NCI-H2171 treated with DMSO at 0.1 percent for 48 hours (cell line): ENCODE measurements around the gene ZNF521.
A peak's percentile ranks its signal among the peaks of the same experiment; 100 is the strongest.

Experiments
- DNase-seq: peaks from one replicate; lab custom pipeline; 2025; lab: John Stamatoyannopoulos, UW

Gene ZNF521

GRCh38 chr18:25250474-25250851, 101.5 kb downstream of the ZNF521 start:
- no peak for DNase-seq

- no peak for DNase-seq
Observed at GRCh38 chr18:25248755-25249154, 103.2 kb downstream of the ZNF521 start.

GRCh38 chr18:25247725-25248124, 104.2 kb downstream of the ZNF521 start:
- no peak for DNase-seq

GRCh38 chr18:25244924-25245698, 106.9 kb downstream of the ZNF521 start:
- DNase-seq = no peak

- no peak for DNase-seq
Observed at GRCh38 chr18:25244170-25244569, 107.8 kb downstream of the ZNF521 start.

GRCh38 chr18:25243754-25244153, 108.2 kb downstream of the ZNF521 start:
- no peak for DNase-seq

GRCh38 chr18:25243257-25243656, 108.7 kb downstream of the ZNF521 start:
- DNase-seq = no peak

GRCh38 chr18:25240420-25240770, 111.6 kb downstream of the ZNF521 start:
- no peak for DNase-seq

- no peak for DNase-seq
Observed at GRCh38 chr18:25239581-25240419, 112.2 kb downstream of the ZNF521 start.

GRCh38 chr18:25239151-25239550, 112.8 kb downstream of the ZNF521 start:
- no peak for DNase-seq

GRCh38 chr18:25237571-25238267, 114.2 kb downstream of the ZNF521 start:
- DNase-seq = no peak

GRCh38 chr18:25236736-25237135, 115.2 kb downstream of the ZNF521 start:
- DNase-seq = no peak

- no peak for DNase-seq
Observed at GRCh38 chr18:25235401-25236042, 116.4 kb downstream of the ZNF521 start.

GRCh38 chr18:25234740-25235345, 117.1 kb downstream of the ZNF521 start:
- DNase-seq = no peak

- DNase-seq = no peak
Observed at GRCh38 chr18:25234322-25234639, 117.7 kb downstream of the ZNF521 start.

- DNase-seq = peak; percentile 8
Observed at GRCh38 chr18:25233528-25234321, 118.2 kb downstream of the ZNF521 start.

- DNase-seq = peak; percentile 90
Observed at GRCh38 chr18:25231327-25231691, 120.7 kb downstream of the ZNF521 start.

- DNase-seq = no peak
Observed at GRCh38 chr18:25230658-25231326, 121.2 kb downstream of the ZNF521 start.

GRCh38 chr18:25229920-25230319, 122.0 kb downstream of the ZNF521 start:
- DNase-seq = no peak

GRCh38 chr18:25229081-25229480, 122.9 kb downstream of the ZNF521 start:
- DNase-seq = peak; percentile 94

GRCh38 chr18:25228410-25228809, 123.6 kb downstream of the ZNF521 start:
- peak; percentile 24 for DNase-seq
